Transverse colon (tissue), 4 donors: ENCODE results near the gene HDLBP. TPM values are rescaled to one million over a fixed set of nuclear protein-coding genes. Genes with fewer than 3 reads are reported as not detected.

Source experiments
- DNase-seq: peaks from one replicate; pipeline ENCODE4 v3.0.0-alpha.2; 2019
- H3K27ac ChIP-seq, 4 donors: fragments of 200-600 bp; sonication (generic); 2 replicates each; pipeline ENCODE4 v1.5.1; 2016 to 2018; ENCODE audit warnings: inconsistent platforms in 4 of 4
- H3K27me3 ChIP-seq: fragments of 200-600 bp; sonication (generic); 2 replicates; pipeline ENCODE4 v1.5.1; 2017; ENCODE audit warnings: inconsistent platforms
- H3K36me3 ChIP-seq, 4 donors: fragments of 200-600 bp; sonication (generic); 2 replicates each; pipeline ENCODE4 v1.5.1; 2017 to 2019; ENCODE audit warnings: inconsistent platforms in 4 of 4
- H3K4me1 ChIP-seq, 4 donors: fragments of 200-600 bp; sonication (generic); 2 replicates each; pipeline ENCODE4 v1.5.1; 2017 to 2020; ENCODE audit warnings: inconsistent platforms in 4 of 4
- H3K4me3 ChIP-seq, 4 donors: fragments of 200-600 bp; sonication (generic); 1 replicate in 1 of 4; 2 replicates in 3 of 4; pipeline versions ENCODE4 v1.5.1 to v1.6.1; 2017 to 2019; ENCODE audit warnings: inconsistent platforms in 4 of 4
- H3K9me3 ChIP-seq, 2 donors: fragments of 200-600 bp; sonication (generic); 2 replicates each; pipeline ENCODE4 v1.5.1; 2017 to 2019; ENCODE audit warnings: inconsistent platforms in 2 of 2
- CTCF ChIP-seq, 5 experiments: fragments of 200-600 bp in 3 of 5; fragments of 450-650 bp in 2 of 5; sonication (generic) in 3 of 5; IDR thresholded peaks; 1 replicate in 2 of 5; 2 replicates in 3 of 5; pipeline ENCODE4 v1.5.1; 2016 to 2017; ENCODE audit warnings: antibody characterized with exemption in 5 of 5, inconsistent platforms in 3 of 5, mild to moderate bottlenecking in 2 of 5, moderate library complexity in 1 of 5
- EP300 ChIP-seq: sonication (generic); formaldehyde crosslinking; IDR thresholded peaks from one replicate; pipeline ENCODE4 v1.6.1; 2017; ENCODE audit warnings: antibody characterized with exemption, low read depth
- POLR2A ChIP-seq: fragments of 450-650 bp; IDR thresholded peaks from one replicate; pipeline ENCODE4 v1.6.1; 2016; ENCODE audit warnings: antibody characterized with exemption, mild to moderate bottlenecking, moderate library complexity
- POLR2AphosphoS5 ChIP-seq, 3 donors: sonication (generic); formaldehyde crosslinking; IDR thresholded peaks; one replicate each; pipeline ENCODE4 v1.6.1; 2016; ENCODE audit warnings: antibody characterized with exemption in 3 of 3
- WGBS, 2 donors: methylation state at CpG; one replicate each; pipeline ENCODE4 v1.1.5; 2018; ENCODE audit warnings: low coverage in 1 of 2; 5-methylcytosine and 5-hydroxymethylcytosine counted together
- in situ Hi-C, 4 donors: fragments of 200-750 bp; cut with MboI; loops; one replicate each; pipeline versions ENCODE4 v1.15.0 to v1.15.1; 2017; ENCODE audit warnings: low sequenced_read_pairs in 3 of 4, low pct_ligation_motif_present in 1 of 4, low pct_unique_long_range_greater_than_20kb in 1 of 4
- intact Hi-C: fragments of 100-400 bp; cut with DNase I; formaldehyde crosslinking; loops from one replicate; pipeline ENCODE4 v1.15.1; 2023; ENCODE audit warnings: low total_unique reads
- total RNA-seq, 4 donors: library from RNA; depleted of rRNA; stranded (reverse); fragments of >200 nt; gene quantifications; one replicate each; pipeline ENCODE4 v1.1.0, GENCODE V29; 2016

The HDLBP gene
- total RNA-seq, 4 donors from 2014 or later: 168 to 1,885 (median 314) TPM

- no peaks in the 10 kb centered on the region for H3K4me1 ChIP-seq
- H3K9me3 ChIP-seq: no peaks in the 10 kb centered on the region
- DNase-seq: no peak
- in situ Hi-C loops (no loop called here), intact Hi-C loops (no loop called here)
- TF ChIP-seq CTCF (IDR thresholded peaks at IDR 0.05) (no peak), EP300 (no peak), POLR2A (no peak), POLR2AphosphoS5 (IDR thresholded peaks at IDR 0.05) (no peak)
- WGBS, 2 donors: 82 to 87% methylated on average over 7 to 11 of the region's 11 CpGs
- peaks cover 0 to 95% (median 34%) of the 10 kb centered on the region in 4 donors for H3K36me3 ChIP-seq
- no peak overlapping the region for H3K4me3 ChIP-seq
- H3K27ac ChIP-seq: no peak overlapping the region
- H3K27me3 ChIP-seq: no peaks in the 10 kb centered on the region
Measured at GRCh38 chr2:241257419-241258032, 57.9 kb downstream of the HDLBP start.

- 87 to 93% methylated on average over 2 to 11 of the region's 11 CpGs for WGBS, 2 donors
- intact Hi-C loops: no loop called here
- no peak for DNase-seq
- Histone ChIP-seq H3K36me3 (peaks cover 0 to 95% (median 31%) of the 10 kb centered on the region in 4 donors), H3K4me3 (no peak overlapping the region), H3K9me3 (no peaks in the 10 kb centered on the region), H3K4me1 (no peaks in the 10 kb centered on the region), H3K27ac (no peak overlapping the region), H3K27me3 (no peaks in the 10 kb centered on the region)
- in situ Hi-C loops: no loop called here
- TF ChIP-seq POLR2AphosphoS5 (IDR thresholded peaks at IDR 0.05): no peak
- TF ChIP-seq CTCF (IDR thresholded peaks at IDR 0.05): no peak
- no peak for TF ChIP-seq EP300
- no peak for TF ChIP-seq POLR2A
Measured at GRCh38 chr2:241256168-241256545, 59.3 kb downstream of the HDLBP start.

GRCh38 chr2:241255542-241256167 lies 59.8 kb downstream of the HDLBP start:
- in situ Hi-C loops: no loop called here
- 93% methylated on average over 12 of the region's 13 CpGs; no CpG with 5 or more reads in 1 of the 2 donors for WGBS, 2 donors
- Histone ChIP-seq H3K4me3 (no peak overlapping the region), H3K9me3 (no peaks in the 10 kb centered on the region), H3K27me3 (no peaks in the 10 kb centered on the region), H3K36me3 (peaks cover 0 to 95% (median 28%) of the 10 kb centered on the region in 4 donors), H3K4me1 (no peaks in the 10 kb centered on the region), H3K27ac (no peak overlapping the region)
- DNase-seq: no peak
- intact Hi-C loops: no loop called here
- no peak for TF ChIP-seq CTCF (IDR thresholded peaks at IDR 0.05)
- no peak for TF ChIP-seq EP300
- no peak for TF ChIP-seq POLR2A
- no peak for TF ChIP-seq POLR2AphosphoS5 (IDR thresholded peaks at IDR 0.05)

- Histone ChIP-seq H3K27ac (no peak overlapping the region), H3K36me3 (peaks cover 0 to 95% (median 28%) of the 10 kb centered on the region in 4 donors), H3K4me1 (no peaks in the 10 kb centered on the region), H3K9me3 (no peaks in the 10 kb centered on the region), H3K27me3 (no peaks in the 10 kb centered on the region), H3K4me3 (no peak overlapping the region)
- TF ChIP-seq EP300: no peak
- no peak for TF ChIP-seq POLR2A
- no peak for TF ChIP-seq CTCF (IDR thresholded peaks at IDR 0.05)
- TF ChIP-seq POLR2AphosphoS5 (IDR thresholded peaks at IDR 0.05): no peak
- intact Hi-C loops: no loop called here
- no peak for DNase-seq
- in situ Hi-C loops: no loop called here
- 91 to 93% methylated on average over 5 to 10 of the region's 10 CpGs for WGBS, 2 donors
Measured at GRCh38 chr2:241254904-241255351, 60.5 kb downstream of the HDLBP start.
